ENCODE measurements around the gene EIF5B.

Gene EIF5B

DNA sequence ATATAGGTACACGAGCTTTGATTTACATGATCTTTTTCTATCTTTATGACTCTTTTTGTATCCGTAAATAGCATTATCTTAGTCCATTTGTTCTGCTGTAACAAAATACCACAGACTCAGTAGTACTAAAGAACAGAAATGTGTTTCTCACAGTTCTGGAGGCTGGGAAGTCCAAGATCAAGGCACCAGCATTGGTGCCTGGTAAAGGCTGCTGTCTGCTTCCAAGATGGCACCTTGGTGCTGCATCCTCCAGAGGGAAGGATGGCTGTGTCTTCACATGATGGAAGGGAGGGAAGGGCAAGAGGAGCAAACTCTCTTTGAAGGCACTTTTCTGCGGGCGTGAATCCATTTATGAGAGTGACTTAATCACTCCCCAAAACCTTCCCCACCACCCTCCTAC is 36.0 kb downstream of the EIF5B start:
- DNase-seq (ENCODE audit: low spot score), result no peak

DNA sequence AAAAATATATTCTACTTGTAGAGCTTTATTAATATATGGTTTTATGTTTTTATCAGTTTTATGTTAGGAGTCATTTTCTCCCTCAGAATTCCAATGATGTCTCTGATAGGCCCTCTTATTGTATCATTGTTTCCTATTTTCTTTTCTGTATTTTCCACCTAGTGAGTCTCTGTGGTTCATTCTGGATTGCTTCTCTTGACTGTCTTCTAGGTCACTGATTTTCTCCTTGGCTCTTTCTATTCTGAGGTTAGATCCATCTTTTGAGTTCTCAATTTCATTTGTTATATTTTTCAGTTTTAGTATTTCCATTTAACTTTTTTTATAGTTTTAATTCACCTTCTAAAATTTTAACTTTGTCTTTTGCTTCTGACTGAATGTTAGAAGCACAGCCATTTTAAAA is 37.6 kb downstream of the EIF5B start:
- no peak for DNase-seq (ENCODE audit: low spot score)

DNA sequence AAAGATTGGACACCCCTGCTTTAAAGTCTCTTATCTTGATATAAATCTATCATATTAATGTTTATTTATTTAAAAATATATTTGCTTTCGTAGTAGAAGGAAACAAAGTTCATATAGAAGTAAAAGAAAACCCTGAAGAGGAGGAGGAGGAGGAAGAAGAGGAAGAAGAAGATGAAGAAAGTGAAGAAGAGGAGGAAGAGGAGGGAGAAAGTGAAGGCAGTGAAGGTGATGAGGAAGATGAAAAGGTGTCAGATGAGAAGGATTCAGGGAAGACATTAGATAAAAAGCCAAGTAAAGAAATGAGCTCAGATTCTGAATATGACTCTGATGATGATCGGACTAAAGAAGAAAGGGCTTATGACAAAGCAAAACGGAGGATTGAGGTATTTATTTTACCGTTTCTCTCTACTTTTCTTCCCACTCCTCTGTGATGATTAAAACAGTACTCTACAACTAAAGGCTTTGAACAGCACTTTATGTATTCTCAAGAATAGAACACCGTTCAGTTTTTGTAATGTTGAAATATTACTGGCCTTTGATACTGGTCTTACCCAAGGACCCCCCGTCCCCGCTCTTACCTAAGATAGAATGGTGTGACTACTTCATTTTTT is 39.2 kb downstream of the EIF5B start:
- no peak for DNase-seq (ENCODE audit: low spot score)

DNA sequence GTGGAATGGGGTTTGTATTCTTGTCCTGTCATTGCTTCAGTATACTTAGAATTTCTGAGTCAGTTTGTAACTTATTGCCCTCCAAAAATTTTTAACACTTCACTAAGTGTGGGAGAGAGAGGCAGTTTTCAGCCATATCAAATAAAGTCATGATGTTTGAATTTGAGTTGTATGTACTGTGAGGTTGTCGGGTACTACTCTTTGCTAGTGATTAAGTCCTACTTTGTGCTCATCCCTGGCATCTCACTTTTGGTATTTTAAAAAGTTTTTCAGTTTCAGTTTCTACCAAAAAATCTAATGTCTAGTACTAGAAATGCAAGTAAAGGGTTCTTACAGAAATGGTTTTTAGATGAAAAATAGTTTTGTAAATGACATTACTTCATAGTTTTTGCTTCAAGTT is 40.7 kb downstream of the EIF5B start:
- no peak for DNase-seq (ENCODE audit: low spot score)

DNA sequence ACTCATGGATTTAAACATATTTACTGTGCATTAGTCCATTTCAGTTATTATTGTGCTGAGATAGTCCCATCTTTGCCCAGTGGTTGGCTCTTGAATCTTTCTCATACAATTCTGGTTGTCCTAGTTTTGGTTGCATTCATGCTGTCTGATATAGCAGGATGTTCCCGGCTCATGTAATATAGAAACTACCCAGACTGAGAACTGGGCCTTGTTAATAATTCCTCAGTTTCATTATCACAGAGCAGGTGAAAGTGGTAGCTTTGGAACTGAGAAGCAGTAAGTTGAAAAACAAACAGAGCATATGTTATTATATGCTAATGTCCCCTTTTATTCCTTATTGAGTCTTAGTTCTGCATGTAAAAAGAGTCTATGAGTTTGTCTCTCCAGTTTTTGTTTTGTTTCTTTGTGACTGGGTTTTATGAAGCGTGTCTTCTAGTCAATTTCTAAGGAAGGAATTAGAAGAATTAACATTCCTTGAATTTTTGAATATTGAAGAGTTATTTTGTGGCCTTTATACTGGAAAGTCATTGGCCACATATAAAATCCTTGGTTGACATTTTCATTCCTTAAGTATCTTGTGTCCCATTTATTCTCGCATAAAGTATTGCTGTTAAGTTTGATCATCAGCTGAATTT is 43.3 kb downstream of the EIF5B start:
- DNase-seq (ENCODE audit: low spot score), result no peak

DNA sequence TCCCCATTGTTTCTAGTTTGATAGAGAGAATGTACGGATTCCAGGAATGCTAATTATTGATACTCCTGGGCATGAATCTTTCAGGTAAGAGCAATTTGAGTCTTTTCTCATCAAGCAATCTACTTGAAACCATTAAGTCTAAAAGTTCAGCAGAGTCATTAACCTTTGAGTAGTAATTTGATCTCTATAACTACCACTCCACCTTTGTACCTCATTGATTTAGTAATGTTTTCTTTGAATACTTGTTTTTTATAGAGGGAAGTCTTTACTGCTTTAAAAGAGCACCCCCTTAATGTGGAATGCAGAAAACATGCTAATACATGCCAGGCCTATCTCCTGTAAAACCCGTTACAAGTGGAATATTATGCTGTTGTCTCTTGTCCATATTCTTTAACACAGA is 45.0 kb downstream of the EIF5B start:
- DNase-seq (ENCODE audit: low spot score), result no peak

DNA sequence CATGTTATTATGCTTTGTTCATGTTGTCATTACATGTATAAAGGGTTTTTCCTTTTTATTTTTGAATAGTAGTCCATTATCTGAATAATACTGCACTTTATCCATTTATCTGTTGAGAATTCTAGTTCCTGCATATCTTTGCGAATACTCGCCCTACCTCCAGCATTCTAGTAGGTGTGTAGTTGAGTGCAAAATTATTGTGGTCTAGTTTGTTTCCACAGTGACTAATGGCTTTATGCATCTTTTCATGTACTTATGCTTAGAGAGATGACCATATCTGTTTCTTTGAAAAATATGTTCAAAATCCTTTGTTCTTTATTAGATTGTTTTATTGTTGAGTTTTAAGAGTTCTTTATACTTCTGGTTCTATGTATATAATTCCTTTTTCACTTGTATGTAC is 48.8 kb downstream of the EIF5B start:
- DNase-seq (ENCODE audit: low spot score), result no peak

DNA sequence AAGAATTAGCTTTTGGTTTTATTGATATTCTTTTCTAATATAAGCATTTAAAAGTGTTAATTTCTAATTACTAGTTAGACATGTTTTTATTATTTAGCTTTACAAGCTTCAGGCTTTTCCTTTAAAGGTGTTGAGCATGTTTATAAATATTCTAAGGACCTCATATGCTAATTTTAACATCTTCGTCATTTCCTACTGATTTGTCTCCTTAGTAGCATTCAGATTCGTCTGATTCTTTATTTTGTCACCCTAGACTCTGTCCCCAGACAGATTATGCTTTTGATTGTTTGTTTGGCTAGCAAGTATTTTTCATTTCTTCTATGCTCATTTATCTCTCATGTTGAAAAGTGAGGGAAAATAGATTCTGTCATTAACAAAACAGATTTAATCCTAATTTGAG is 51.7 kb downstream of the EIF5B start:
- no peak for DNase-seq (ENCODE audit: low spot score)

DNA sequence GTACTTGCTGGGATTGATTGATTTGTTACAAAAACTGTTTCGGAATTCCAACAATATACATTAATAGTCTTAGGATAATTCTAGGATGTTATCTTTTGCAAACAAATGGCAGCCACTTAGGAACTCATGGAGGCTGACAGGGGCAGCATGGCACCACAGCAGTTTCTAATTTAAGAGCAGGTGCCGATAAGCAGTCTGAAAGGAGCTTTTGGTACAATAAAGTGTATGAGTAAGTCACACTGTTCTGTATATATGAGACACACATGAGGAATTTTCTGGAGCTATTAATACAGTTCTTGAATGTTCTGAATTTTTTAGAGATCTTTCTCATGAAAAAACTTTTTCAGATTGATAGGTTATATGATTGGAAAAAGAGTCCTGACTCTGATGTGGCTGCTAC is 52.2 kb downstream of the EIF5B start:
- DNase-seq (ENCODE audit: low spot score), result no peak

DNA sequence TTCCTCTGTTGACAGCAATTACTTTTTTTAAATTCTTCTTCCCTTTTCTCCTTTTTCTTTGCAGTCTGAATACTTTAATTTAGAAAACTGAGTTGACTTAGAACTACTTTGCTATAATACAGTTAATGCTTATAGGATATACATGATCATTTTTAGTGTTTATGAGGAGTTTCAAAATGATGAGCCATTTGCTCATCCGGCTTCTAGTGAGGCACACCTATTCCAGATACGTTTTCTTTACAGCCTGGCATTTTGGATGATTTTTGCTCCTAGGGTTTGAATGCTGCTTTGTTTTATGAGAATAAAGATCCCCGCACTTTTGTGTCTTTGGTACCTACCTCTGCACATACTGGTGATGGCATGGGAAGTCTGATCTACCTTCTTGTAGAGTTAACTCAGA is 52.8 kb downstream of the EIF5B start:
- no peak for DNase-seq (ENCODE audit: low spot score)

DNA sequence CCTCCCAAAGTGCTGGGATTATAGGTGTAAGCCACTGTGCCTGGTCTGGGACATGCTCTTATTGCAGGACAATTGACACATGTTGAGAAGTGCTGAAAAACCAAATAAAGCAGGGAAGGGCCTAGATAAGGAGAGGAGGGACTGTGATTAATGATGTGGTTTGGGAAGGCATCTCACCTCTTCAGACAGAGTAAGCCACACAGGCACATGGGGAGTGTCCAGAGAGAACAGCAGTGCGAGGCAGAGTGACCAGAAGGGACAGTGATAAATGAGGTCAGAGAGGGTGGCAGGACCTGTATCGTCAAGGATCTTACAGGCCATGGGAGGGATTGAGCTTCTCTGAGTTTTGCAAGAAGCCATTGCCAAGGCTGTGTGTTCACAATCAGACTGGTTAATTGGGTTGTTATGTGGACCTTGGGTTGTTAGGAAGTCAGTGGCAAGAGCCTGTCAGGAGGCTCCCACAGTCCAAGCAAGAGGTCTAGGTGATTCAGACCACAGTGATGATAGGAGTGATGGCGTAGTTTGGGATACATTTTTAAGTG is 58.5 kb downstream of the EIF5B start:
- no peak for DNase-seq (ENCODE audit: low spot score)

DNA sequence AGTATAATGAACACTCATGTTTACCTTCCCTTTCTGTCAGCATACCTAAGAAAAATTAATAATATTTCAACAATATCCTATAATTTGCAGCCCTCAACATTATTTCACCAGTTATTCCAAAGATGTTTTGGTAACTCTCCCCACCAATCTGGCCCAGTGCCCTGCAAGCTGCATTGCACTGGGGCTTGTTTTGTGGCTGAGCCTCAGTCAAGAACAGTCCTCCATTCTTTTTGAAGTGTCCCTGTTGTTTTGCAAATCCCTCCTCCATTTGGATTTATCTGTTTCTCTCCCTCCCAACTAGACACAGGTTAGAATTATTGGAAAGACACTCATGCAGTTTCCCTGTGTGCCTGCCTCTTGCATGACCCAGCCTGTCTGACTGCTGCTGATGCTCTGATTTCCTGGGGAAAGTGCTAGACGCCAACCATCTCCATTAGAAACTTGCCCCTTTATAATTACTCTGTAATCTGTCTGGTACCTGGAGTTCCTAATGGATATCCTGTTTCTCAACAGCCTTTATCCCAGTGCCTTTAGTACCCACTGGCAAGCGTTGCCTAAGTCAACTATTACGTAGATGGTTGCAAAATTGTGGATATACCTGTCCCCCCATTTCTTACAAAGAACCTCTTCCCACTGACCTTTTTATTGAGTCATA is 60.2 kb downstream of the EIF5B start:
- no peak for DNase-seq (ENCODE audit: low spot score)

DNA sequence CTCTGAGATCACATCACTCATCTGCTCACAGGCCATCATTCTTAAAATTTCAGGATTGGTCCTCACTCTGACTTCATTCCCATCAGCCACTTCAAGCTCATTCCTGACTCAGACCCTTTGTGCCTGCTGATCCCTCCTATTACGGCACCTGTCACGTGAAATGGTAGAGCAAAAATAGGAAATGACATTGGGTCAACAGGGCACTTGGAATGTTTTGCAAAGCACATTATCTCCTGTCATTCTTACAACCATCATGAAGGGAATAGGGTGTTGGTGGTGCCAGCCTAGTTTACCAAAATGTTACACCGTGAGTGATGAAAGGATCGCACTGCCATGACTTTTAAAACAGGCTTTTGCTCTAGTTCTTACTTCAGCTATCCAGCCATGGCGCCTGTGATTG is 61.1 kb downstream of the EIF5B start:
- DNase-seq (ENCODE audit: low spot score), result no peak

DNA sequence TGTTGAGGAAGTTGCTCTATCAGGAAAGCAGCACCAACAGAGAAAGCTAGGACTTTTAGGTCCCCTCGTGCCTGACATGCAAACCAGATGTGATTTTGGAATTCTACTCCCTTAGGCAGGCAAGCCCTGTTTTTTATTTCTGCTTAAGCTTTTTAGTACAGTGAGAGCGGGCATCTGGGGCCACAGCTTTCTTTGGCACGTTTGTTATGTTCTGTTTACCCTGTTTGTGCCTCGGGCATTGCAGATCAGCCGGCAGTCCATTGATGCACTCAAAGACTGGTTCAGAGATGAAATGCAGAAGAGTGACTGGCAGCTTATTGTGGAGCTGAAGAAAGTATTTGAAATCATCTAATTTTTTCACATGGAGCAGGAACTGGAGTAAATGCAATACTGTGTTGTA is 61.9 kb downstream of the EIF5B start:
- DNase-seq (ENCODE audit: low spot score), result no peak

DNA sequence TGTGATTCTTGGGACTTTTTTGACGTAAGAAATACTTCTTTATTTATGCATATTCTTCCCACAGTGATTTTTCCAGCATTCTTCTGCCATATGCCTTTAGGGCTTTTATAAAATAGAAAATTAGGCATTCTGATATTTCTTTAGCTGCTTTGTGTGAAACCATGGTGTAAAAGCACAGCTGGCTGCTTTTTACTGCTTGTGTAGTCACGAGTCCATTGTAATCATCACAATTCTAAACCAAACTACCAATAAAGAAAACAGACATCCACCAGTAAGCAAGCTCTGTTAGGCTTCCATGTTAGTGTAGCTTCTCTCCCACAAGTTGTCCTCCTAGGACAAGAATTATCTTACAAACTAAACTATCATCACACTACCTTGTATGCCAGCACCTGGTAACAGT is 62.6 kb downstream of the EIF5B start:
- no peak for DNase-seq (ENCODE audit: low spot score)

DNA sequence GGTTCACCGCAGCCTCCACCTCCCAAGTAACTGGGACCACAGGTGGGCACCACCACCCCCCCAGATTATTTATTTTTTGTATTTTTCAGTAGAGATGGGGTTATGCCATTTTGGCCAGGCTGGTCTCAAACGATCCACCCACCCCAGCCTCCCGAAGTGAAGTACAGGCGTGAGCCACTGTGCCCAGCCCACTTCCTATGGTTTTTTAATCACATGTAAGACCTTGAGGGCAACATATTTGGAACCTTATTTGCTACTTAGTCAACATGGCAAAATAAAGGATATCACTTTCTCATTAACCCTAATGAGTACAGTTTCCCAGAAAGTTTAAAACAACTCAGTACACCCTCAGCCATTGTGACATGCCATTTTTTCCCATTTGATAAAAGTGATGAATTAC is 64.7 kb downstream of the EIF5B start:
- DNase-seq (ENCODE audit: low spot score), result no peak

DNA sequence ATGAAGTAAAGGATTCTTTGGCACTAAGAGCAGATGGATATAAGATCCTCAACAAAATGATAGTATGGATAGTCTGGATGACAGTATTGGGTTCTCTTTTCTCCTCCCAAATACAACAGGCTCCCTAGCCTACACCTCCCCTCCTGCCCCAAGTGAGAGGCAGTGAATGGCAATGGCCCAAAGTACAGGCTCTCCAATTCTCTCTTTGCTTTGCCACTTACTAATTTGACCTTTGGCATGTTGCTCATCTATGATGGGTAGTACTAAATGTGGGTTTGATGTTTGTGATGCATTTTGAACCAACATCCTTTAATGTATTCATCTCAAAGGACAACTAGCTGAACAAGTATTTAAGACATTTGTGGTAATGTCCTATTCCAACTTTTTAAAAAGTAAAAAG is 65.9 kb downstream of the EIF5B start:
- DNase-seq (ENCODE audit: low spot score), result no peak

DNA sequence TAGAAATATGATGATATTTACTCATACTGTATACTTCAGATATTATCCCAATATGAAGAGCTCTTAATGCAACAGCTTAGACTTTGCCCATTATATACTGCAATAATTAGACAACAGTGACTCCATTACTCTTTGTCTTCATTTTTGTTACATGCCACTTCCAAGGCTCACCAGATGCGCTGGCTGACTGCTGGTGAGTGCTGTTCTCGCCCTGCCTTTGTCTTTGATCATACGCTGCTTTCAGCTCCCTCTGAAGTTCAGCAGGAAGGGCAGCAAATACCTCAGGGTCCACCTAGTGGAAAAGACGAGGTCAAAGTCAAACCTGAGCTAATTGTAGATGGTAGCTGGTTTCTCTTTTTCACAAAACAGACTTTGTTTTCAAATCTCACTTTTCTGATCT is 66.3 kb downstream of the EIF5B start:
- no peak for DNase-seq (ENCODE audit: low spot score)

DNA sequence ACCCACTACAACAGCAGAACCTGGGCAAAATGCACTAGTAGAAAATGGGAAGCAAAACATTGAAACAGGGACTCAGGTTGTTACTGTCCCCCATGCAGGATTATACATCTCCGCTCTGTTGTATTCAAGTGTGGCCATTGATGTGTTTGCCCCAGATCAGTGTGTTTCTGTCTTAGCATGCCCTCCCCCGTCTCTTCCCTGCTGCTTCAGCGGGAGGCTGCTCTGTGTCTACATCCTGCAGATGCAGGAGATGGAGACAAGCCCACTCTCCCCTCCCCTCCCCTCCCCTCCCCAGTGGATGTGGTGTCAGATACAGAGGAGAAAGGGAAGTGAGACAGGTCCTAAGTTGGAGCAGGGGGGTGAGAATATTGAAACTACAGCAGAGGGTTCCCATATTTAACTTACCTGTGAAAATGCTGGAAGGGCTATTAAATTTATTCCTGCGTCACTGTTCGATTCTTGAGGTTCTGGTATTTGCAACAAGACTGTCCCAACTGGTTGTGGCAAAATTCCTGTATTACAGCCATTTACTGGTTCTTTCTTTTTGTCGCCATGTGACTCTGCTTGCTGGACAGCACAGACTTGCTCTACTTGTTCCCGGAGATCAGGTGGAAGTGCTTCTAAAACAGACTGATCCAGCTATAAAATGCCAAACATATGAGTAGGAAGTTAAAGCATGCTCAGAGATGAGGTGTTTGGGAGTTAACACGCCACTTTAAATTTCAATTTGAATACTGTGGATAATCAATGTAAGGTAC is 67.0 kb downstream of the EIF5B start:
- no peak for DNase-seq (ENCODE audit: low spot score)

DNA sequence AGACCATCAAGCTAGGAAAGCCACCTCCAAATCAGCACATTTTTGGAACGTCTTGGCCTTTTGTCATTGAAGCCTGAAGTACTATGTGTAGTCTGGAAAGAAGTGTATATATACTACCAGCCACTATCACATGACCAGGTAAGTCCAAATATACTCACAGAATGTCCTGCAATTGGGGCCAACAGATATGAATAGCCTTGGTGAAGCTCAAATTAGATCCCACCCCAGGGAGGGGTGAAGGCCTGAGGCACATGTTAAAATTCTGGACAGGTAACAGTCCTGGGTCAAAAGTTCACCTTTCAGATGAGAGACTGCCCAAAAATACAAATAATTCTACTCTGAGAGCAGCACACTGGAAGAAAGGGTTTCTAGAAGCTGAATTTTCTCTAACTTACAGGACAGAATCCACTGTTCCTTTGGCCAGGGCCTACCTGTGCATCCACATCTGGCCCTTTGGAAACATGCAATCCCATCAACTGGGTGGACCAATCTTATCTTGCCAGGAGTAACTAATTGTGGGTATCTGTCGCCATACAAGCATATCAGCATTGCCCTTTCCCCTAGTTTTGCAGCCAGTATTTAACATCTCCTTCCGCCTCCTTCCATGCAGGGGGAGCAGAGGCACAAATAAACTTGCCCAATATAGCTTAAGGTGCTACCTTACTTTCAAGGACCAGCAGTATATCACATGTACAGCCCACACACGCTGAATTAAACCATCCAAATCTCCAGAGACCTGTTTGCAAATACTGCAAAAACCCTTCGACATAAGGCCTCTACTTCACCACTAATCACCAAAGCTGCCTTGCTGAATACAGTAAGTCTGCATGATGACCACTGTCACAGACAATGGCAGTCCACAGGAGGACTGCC is 67.8 kb downstream of the EIF5B start:
- no peak for DNase-seq (ENCODE audit: low spot score)

DNA sequence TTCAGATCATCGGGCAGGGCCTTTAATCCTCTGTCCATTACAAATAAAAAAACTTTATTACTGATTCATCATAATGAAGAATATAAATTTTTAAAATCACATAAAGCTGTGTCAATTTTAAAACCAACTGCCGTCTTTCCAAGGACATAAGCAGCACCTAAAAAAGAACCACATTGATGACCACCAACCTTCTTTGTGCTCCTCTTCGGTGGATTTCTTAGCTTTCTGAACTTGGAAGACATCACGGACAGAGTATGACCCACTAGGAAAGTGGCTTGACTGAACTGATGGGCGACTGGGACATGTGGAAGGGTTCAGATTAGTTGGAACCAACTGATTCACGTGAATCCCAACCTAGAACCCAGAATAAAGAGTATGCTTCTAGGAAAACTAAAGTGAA is 68.9 kb downstream of the EIF5B start:
- no peak for DNase-seq (ENCODE audit: low spot score)

DNA sequence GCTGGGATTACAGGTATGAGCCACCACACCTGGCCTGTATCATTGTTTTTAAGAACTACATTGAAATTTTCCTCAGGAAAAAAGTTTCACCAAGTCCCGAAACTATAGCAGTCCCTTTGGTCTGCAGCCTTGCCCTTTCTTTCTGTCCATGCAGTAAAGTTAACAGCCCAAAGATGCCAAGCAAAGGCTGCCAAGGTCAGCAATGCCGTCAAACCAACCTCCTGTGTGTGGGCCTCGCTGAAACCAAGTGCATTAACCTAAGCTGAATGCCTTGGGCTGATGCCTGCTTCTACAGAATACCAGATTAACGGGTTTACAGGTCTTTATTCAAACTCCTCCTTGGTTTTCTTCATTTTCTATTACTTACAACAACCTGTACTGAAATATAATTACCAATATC is 73.1 kb downstream of the EIF5B start:
- DNase-seq (ENCODE audit: low spot score), result no peak

Data from left forelimb (tissue), 1 donor.